ENCODE measurements around the gene RBM19.

The RBM19 gene

DNA sequence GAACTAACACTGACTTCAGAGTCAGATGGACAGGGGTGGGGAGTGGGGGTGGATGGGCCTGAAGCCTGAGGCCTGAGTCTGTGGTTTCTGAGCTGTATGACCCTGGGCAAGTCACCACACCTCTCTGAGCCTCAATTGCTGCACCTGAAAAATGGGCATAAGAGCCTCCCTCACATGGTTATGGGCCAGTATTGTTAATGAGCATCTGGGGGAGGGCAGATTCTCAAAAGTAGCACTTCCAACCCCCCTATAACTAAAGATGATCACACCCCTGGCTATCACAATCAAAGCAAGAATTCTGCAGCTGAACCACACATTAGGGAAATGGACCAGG, 168.6 kb downstream of the RBM19 start:
- no peak for DNase-seq (ENCODE audit: low read depth in 1 of 2, low spot score in 1 of 2)
- in situ Hi-C loops (cut with HindIII; ENCODE audit: low pct_unique_long_range_greater_than_20kb, low sequenced_read_pairs) = no loop called here
- no peak for TF ChIP-seq JUND (IDR thresholded peaks at IDR 0.05; ENCODE audit: low read depth)

DNA sequence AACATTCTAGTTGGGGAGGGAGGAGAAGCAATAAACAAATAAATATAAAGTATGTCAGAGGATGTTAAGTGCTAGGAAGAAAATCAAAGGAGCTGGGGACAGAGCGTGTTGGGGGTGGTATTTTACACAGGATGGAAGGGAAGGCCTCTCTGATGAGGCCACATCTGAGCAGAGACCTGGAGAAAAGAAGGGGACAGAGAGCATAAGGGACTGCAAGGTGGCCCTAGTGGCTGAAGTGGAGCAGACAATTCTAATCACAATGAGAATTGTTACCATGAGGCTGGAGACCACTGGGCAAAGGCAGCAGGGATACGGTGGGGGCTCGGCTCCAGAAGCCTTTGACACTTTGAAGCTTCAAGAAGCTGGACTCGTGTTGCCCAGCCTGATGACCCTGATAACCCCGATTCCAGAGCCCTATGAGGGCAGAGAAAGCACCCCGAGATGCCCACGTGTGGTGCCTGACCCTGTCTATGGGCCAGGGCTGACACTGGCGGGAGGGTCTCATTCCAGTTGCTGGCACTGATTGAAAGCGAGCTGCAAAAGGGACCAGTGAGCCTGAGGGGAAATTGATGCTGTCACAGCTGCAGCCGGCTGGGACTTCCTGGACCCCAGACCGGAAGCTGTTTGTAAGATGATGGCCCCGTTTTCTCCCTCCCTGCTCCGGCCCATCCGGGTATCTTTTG, 169.1 kb downstream of the RBM19 start:
- no peak for TF ChIP-seq JUND (IDR thresholded peaks at IDR 0.05; ENCODE audit: low read depth)
- in situ Hi-C loops (cut with HindIII; ENCODE audit: low pct_unique_long_range_greater_than_20kb, low sequenced_read_pairs) = no loop called here
- no peak for DNase-seq (ENCODE audit: low read depth in 1 of 2, low spot score in 1 of 2)

DNA sequence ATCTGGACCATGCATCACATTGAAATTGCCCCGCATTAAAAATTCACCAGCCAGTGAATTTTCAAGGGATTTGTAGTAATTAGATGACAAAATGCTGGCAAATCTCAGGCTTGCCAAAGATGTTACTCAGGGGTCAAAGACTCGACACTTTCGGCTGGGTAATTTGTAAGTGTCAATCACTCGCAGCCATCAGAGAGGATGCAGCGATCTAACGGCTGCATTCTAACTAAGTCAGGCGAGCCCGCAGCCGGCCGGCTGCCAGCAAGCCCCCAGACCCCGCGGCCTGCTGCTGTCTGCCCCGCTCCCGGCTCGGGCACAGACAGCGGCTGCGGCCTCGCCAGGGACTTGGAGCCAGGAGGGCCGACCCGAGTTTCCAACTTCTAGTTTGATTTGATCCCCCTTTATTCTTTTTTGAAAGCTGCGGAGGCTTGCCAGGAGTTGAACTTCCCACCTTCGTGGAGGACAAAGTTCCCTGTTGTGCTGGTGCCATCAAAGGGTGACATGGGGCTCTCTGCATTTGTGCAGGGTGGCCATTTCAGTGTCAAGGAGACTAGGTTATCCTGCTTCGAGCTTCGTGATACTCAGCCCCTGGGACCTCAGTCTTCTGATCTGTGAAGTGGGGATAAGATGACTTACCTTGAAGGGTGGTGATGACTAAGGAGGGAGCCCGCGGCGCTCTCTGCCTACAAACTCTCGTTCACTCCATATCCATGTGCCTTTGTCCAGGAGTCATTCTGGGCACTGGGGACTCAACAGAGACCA, 169.9 kb downstream of the RBM19 start:
- no peak for DNase-seq (ENCODE audit: low read depth in 1 of 2, low spot score in 1 of 2)
- in situ Hi-C loops (cut with HindIII; ENCODE audit: low pct_unique_long_range_greater_than_20kb, low sequenced_read_pairs) = no loop called here
- no peak for TF ChIP-seq JUND (IDR thresholded peaks at IDR 0.05; ENCODE audit: low read depth)

GRCh38 chr12:113795445-113795844, 170.7 kb downstream of the RBM19 start:
- TF ChIP-seq JUND (IDR thresholded peaks at IDR 0.05; ENCODE audit: low read depth) = no peak
- in situ Hi-C loops (cut with HindIII; ENCODE audit: low pct_unique_long_range_greater_than_20kb, low sequenced_read_pairs) = no loop called here
- no peak for DNase-seq (ENCODE audit: low read depth in 1 of 2, low spot score in 1 of 2)

DNA sequence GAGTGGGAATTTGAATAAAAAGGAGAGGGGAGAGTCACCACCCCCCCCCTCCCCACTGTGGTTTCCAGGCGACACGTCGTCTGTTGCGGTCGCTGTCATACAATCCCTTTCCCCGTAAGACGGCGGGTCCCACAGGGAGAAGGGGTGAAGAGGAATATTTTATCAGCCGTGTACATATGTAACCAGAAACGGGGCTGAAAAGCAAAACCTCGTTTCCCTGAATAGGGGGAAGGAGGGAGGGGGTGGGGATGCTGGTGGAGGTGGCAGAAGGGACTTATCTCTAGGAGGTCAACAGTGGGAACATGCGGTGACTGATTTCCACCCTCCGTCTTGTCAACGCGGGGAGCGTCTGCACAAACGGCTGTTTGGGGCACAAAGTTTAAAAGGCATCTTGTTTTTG, 171.4 kb downstream of the RBM19 start:
- TF ChIP-seq JUND (IDR thresholded peaks at IDR 0.05; ENCODE audit: low read depth) = no peak
- DNase-seq (ENCODE audit: low read depth in 1 of 2, low spot score in 1 of 2) = no peak
- in situ Hi-C loops (cut with HindIII; ENCODE audit: low pct_unique_long_range_greater_than_20kb, low sequenced_read_pairs) = no loop called here

DNA sequence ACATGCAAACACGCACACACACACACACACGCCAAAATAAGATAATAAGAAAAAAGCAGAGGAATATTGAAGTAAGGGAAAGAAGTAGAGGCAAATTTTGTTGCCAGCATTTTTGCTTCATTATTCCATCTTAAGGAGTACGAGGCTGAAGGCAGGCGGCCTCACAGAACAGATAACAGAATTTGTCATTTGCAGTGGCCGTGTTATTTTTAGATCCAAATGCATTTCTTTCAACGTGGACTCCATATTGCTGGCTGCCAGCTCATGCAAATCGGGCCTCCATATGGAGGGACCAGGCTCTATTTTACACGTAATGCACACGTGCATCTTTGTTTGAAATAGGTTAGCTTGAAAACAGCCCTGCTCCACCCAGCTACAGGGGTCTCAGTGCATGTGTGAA, 172.9 kb downstream of the RBM19 start:
- DNase-seq (ENCODE audit: low read depth in 1 of 2, low spot score in 1 of 2) = no peak
- in situ Hi-C loops (cut with HindIII; ENCODE audit: low pct_unique_long_range_greater_than_20kb, low sequenced_read_pairs) = no loop called here
- no peak for TF ChIP-seq JUND (IDR thresholded peaks at IDR 0.05; ENCODE audit: low read depth)

DNA sequence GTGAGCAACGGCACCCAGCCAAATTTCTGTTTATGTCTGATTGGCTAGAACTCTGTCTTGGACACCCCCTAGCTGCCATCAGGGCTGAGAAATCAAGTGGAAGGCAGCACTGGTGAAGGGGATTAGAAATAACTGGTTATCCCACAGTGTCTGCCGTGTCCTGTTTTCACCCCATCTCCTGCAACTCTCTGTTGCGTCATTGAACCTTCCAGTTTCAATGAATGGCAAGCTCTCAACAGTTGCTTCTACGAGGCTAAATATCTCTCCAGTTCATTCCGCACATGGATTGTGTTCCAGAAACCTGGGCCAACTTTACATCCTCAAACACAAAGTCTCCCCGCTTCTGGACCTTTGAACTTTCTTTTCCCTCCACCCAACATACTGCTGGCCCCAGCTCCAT, 173.7 kb downstream of the RBM19 start:
- in situ Hi-C loops (cut with HindIII; ENCODE audit: low pct_unique_long_range_greater_than_20kb, low sequenced_read_pairs) = no loop called here
- DNase-seq (ENCODE audit: low read depth in 1 of 2, low spot score in 1 of 2) = no peak
- no peak for TF ChIP-seq JUND (IDR thresholded peaks at IDR 0.05; ENCODE audit: low read depth)

DNA sequence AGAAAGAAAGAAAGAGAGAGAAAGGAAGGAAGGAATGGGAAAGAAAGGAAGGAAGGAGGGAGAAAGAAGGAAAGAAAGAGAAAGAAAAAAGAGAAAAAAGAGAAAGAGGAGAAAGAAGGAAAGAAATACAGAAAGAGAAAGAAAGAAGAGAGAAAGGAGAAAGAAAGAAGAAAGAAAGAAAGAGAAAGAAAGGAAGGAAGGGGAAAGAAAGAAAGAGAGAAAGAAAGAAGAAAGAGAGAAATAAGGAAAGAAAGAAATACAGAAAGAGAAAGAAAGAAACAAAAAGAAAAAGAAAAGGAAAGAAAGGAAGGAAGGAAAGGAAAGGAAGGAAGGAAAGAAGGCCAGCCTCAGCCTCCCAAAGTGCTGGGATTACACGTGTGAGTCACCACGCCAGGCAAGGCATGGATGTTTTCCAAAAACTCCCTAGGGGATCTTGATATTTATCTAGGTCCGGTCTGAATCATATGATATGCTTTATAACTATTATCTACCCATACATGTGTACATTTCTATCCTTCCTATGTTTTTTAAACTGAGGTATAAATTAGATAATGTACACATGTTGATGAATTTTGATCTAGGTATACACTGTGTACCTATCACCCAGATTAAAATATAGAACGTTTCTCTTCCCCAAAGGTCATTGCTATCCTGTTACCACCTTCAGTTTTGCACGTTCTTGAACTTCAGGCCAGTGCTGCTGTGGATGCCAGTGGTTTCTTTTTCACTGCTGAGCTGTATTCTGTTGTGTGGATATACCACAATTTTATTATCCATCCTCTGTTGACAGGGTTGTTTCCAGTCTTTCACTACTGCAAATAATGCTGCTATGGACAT, 177.9 kb downstream of the RBM19 start:
- no peak for TF ChIP-seq JUND (IDR thresholded peaks at IDR 0.05; ENCODE audit: low read depth)
- in situ Hi-C loops (cut with HindIII; ENCODE audit: low pct_unique_long_range_greater_than_20kb, low sequenced_read_pairs) = no loop called here

DNA sequence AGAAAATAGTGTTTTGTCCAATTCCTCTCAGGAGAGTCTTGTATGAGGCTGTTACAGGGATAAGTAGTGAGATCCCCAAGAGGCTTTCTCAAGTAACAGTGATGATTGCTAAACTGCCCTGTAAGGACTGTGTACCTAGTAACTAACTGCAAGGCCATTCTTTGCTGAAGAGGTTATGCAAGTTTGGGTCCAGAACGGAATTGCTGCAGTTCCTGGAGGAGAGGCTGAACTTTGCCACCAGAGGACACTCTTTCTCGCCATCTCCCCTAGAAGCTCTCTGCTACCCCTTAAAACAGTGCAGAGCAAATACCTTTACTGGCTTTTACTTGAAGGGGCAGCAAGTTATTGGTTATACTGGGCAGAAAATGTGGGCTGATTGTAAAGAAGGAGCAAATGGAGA, 180.0 kb downstream of the RBM19 start:
- DNase-seq (ENCODE audit: low read depth in 1 of 2, low spot score in 1 of 2) = no peak

More for the DNA sequence above, 177.9 kb downstream of the RBM19 start:
- DNase-seq (ENCODE audit: low read depth in 1 of 2, low spot score in 1 of 2) = no peak

DNA sequence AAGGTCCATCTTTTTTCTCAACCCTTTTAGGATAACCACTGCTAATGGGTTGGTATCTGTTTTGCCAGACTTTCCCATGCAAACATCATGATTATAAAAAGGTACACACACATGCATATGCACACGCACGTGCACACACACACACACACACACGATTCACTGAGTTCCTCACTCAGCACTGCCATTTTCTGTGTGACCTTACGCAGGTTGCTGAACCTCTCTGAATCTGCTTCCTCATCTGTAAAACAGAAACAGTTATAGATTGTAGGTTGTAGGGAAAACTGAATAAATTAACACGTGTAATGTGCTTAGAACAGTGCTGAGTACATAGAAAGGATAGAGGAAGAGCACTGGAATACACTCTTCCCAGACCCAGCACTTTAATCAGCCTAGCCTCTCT, 182.3 kb downstream of the RBM19 start:
- in situ Hi-C loops (cut with HindIII; ENCODE audit: low pct_unique_long_range_greater_than_20kb, low sequenced_read_pairs) = no loop called here
- no peak for DNase-seq (ENCODE audit: low read depth in 1 of 2, low spot score in 1 of 2)
- TF ChIP-seq JUND (IDR thresholded peaks at IDR 0.05; ENCODE audit: low read depth) = no peak

More for the DNA sequence above, 180.0 kb downstream of the RBM19 start:
- no peak for TF ChIP-seq JUND (IDR thresholded peaks at IDR 0.05; ENCODE audit: low read depth)
- in situ Hi-C loops (cut with HindIII; ENCODE audit: low pct_unique_long_range_greater_than_20kb, low sequenced_read_pairs) = no loop called here

DNA sequence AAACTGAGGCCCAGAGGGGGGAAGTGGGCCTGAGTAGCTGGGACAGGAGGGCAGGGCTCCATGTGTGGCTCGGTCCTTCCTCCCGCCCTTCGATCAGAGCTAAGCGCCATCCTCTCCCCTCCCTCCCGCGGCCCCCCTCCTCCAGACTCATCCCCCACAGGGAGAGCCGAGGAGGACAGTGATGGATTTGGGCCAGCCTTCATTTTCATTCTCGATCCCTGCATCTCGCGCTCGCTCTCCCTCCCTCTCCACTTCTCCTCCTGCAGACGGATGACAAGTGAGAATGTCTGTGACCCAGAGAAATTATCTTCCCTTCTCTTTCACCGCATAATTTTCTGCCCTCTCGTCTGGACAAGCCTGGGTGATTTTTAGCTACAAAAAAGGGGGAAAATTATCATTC, 183.3 kb downstream of the RBM19 start:
- no peak for DNase-seq (ENCODE audit: low read depth in 1 of 2, low spot score in 1 of 2)
- TF ChIP-seq JUND (IDR thresholded peaks at IDR 0.05; ENCODE audit: low read depth) = no peak
- in situ Hi-C loops (cut with HindIII; ENCODE audit: low pct_unique_long_range_greater_than_20kb, low sequenced_read_pairs) = no loop called here

GRCh38 chr12:113781415-113782198, 184.5 kb downstream of the RBM19 start:
- DNase-seq (ENCODE audit: low read depth in 1 of 2, low spot score in 1 of 2) = no peak
- in situ Hi-C loops (cut with HindIII; ENCODE audit: low pct_unique_long_range_greater_than_20kb, low sequenced_read_pairs) = no loop called here
- TF ChIP-seq JUND (IDR thresholded peaks at IDR 0.05; ENCODE audit: low read depth) = no peak
